Smooth muscle cell of trachea (primary cell): ENCODE data around the gene DUSP6. TPM values are rescaled to one million over a fixed set of nuclear protein-coding genes. Genes with fewer than 3 reads are reported as not detected.

Experiments used
- total RNA-seq: library from RNA; depleted of rRNA; stranded (reverse); fragments of >200 nt; gene quantifications from 2 replicates; pipeline ENCODE4 v1.2.1, GENCODE V29; 2014

The DUSP6 gene, protein sequence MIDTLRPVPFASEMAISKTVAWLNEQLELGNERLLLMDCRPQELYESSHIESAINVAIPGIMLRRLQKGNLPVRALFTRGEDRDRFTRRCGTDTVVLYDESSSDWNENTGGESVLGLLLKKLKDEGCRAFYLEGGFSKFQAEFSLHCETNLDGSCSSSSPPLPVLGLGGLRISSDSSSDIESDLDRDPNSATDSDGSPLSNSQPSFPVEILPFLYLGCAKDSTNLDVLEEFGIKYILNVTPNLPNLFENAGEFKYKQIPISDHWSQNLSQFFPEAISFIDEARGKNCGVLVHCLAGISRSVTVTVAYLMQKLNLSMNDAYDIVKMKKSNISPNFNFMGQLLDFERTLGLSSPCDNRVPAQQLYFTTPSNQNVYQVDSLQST
- total RNA-seq: 13.8 and 23.2 TPM in 2 replicates

DNA sequence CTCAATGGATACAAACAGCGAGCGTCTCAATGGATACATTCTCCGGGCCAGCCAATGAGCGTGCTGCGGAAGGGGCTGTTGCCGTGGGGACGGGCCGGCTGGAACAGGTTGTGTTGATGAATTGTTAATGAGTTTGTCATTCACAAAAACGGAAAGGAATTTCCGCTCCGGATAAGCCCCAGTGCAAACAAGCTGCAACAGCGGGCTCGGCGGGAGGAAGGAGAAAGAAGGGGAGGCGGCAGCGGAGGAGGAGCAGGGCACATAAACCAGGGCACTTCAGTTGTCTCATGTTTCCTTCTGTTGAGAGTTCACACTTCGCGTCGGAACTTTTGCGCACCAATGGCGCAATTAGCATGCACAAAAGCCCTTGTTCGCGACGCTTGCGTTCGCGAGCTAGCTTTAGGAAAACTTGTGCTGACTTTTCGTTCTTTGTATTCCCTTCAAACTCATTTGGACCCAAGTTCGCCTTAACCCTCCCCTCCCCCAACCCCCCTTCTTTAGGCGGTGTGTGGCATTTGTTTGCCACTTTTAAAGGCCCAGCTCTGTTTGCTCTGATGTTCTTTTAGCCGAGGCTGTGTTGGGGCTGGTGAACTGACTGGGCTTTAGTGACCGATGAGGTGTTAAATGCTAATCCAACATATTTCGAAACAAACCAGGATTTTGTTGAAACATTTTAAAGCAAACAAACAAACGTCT lies at the start of gene DUSP6:
TSS of gene DUSP6 (minus strand) at position 10 of the 696 bp plus-strand sequence. CDS start 462 bp downstream, outside the sequence.

Other genes starting within 250 kb of the DUSP6 start
- gene GALNT4, start 172.3 kb upstream of the DUSP6 start, total RNA-seq: 10.8 and 17.9 TPM in 2 replicates
- gene POC1B, start 173.5 kb upstream of the DUSP6 start, total RNA-seq: 12.9 and 13.4 TPM in 2 replicates